ENCODE results near the gene PRDM5.

DNA sequence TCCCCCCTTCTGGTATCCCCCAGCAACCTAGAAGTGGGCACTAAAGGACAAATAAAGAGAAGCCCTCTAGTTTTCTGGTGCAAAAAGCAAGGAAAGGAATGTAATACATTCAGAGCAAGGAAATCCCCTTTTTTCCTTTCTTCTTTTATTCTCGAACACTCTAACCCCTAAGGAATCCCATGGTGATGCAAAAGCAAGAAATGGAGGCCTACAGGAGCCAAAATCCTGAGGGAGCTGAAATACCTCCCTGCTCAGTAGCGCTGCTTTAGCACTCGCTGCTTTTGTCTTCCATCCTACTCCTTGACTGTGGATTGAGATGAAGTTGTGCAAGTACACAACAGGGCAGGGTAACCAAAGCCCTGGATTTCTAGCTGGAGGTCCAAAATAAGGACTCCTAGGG is 251.0 kb downstream of the PRDM5 start:
- no peak for TF ChIP-seq PTRF (tag; IDR thresholded peaks at IDR 0.05)
- TF ChIP-seq NR2C2 (CRISPR knock-in tag; IDR thresholded peaks at IDR 0.05), result no peak
- TF ChIP-seq NR2C2 (tag; IDR thresholded peaks at IDR 0.05), result no peak
- TF ChIP-seq RFX5 (IDR thresholded peaks at IDR 0.05; ENCODE audit: low read depth, low read length), result no peak
- TF ChIP-seq BHLHE40 (IDR thresholded peaks at IDR 0.05; ENCODE audit: low read length), result no peak
- no peak for TF ChIP-seq ZNF695 (CRISPR knock-in tag; IDR thresholded peaks at IDR 0.05)
- no peak for TF ChIP-seq KAT2B (IDR thresholded peaks at IDR 0.05; ENCODE audit: low read depth, low read length)
- TF ChIP-seq, protein P1, sequence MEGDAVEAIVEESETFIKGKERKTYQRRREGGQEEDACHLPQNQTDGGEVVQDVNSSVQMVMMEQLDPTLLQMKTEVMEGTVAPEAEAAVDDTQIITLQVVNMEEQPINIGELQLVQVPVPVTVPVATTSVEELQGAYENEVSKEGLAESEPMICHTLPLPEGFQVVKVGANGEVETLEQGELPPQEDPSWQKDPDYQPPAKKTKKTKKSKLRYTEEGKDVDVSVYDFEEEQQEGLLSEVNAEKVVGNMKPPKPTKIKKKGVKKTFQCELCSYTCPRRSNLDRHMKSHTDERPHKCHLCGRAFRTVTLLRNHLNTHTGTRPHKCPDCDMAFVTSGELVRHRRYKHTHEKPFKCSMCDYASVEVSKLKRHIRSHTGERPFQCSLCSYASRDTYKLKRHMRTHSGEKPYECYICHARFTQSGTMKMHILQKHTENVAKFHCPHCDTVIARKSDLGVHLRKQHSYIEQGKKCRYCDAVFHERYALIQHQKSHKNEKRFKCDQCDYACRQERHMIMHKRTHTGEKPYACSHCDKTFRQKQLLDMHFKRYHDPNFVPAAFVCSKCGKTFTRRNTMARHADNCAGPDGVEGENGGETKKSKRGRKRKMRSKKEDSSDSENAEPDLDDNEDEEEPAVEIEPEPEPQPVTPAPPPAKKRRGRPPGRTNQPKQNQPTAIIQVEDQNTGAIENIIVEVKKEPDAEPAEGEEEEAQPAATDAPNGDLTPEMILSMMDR (IDR thresholded peaks at IDR 0.05 in 2 of 3, conservative IDR thresholded peaks at IDR 0.05 in 1 of 3; ENCODE audit: insufficient read depth in 2 of 3, low read depth in 1 of 3, low read length in 3 of 3), result no peak
- TF ChIP-seq CEBPG (CRISPR knock-in tag; IDR thresholded peaks at IDR 0.05), result no peak
- TF ChIP-seq CEBPG (tag; conservative IDR thresholded peaks at IDR 0.05 in 1 of 2, IDR thresholded peaks at IDR 0.05 in 1 of 2), result no peak
- TF ChIP-seq NFATC3 (IDR thresholded peaks at IDR 0.05), result no peak
